Parathyroid adenoma (tissue), 2 donors: ENCODE measurements around the gene DHCR7.

Source experiments
- H2AFZ ChIP-seq: fragments of 300-600 bp; sonication (generic); one replicate; pipeline ENCODE4 v1.7.0; 2017; ENCODE audit warnings: antibody characterized with exemption, mild to moderate bottlenecking
- H3K27ac ChIP-seq: fragments of 300-600 bp; sonication (generic); one replicate; pipeline ENCODE4 v1.7.0; 2017
- H3K27me3 ChIP-seq: fragments of 300-600 bp; sonication (generic); one replicate; pipeline ENCODE4 v1.7.0; 2017; ENCODE audit warnings: low read length; ENCODE audit not compliant: control insufficient read depth, insufficient read depth
- H3K36me3 ChIP-seq: fragments of 300-600 bp; sonication (generic); one replicate; pipeline ENCODE4 v1.7.0; 2017; ENCODE audit warnings: low read length; ENCODE audit not compliant: control insufficient read depth, insufficient read depth
- H3K4me1 ChIP-seq: fragments of 300-600 bp; sonication (generic); one replicate; pipeline ENCODE4 v1.7.0; 2017; ENCODE audit warnings: control low read depth
- H3K4me2 ChIP-seq: fragments of 300-600 bp; sonication (generic); one replicate; pipeline ENCODE4 v1.7.0; 2017; ENCODE audit warnings: low read length
- H3K4me3 ChIP-seq: fragments of 300-600 bp; sonication (generic); one replicate; pipeline ENCODE4 v1.7.0; 2017; ENCODE audit warnings: low read depth, low read length
- H3K79me2 ChIP-seq: fragments of 300-600 bp; sonication (generic); one replicate; pipeline ENCODE4 v1.7.0; 2017; ENCODE audit warnings: control low read depth
- H3K9ac ChIP-seq: fragments of 300-600 bp; sonication (generic); one replicate; pipeline ENCODE4 v1.7.0; 2017; ENCODE audit warnings: mild to moderate bottlenecking
- H3K9me3 ChIP-seq: fragments of 300-600 bp; sonication (generic); one replicate; pipeline ENCODE4 v1.7.0; 2017; ENCODE audit warnings: low read length; ENCODE audit not compliant: control insufficient read depth
- TF ChIP-seq, protein P1 (sequence below): fragments of 300-600 bp; sonication (generic); IDR thresholded peaks from one replicate; pipeline ENCODE4 v1.7.0; 2017; ENCODE audit warnings: antibody characterized with exemption, mild to moderate bottlenecking
- donor health status: primary hyperparathyroidism.

DHCR7 gene

DNA sequence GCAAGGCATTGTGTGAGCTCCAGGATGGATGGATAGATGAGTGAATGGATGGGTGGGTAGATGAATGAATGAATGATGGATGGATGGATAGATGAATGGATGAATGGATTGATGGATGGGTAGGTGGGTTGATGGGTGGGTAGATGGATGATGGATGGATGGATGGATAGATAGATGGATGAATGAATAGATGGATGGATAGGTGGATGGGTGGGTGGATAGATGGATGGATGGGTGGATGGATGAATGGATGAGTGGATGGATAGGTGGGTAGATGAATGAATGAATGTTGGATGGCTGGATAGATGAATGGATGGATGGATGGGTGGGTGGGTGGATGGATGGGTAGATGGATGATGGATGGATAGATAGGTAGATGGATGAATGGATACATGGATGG is 33.5 kb downstream of the DHCR7 start:
- TF ChIP-seq, protein P1, sequence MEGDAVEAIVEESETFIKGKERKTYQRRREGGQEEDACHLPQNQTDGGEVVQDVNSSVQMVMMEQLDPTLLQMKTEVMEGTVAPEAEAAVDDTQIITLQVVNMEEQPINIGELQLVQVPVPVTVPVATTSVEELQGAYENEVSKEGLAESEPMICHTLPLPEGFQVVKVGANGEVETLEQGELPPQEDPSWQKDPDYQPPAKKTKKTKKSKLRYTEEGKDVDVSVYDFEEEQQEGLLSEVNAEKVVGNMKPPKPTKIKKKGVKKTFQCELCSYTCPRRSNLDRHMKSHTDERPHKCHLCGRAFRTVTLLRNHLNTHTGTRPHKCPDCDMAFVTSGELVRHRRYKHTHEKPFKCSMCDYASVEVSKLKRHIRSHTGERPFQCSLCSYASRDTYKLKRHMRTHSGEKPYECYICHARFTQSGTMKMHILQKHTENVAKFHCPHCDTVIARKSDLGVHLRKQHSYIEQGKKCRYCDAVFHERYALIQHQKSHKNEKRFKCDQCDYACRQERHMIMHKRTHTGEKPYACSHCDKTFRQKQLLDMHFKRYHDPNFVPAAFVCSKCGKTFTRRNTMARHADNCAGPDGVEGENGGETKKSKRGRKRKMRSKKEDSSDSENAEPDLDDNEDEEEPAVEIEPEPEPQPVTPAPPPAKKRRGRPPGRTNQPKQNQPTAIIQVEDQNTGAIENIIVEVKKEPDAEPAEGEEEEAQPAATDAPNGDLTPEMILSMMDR = no peak
- H3K4me3 ChIP-seq = no peak overlapping the region

DNA sequence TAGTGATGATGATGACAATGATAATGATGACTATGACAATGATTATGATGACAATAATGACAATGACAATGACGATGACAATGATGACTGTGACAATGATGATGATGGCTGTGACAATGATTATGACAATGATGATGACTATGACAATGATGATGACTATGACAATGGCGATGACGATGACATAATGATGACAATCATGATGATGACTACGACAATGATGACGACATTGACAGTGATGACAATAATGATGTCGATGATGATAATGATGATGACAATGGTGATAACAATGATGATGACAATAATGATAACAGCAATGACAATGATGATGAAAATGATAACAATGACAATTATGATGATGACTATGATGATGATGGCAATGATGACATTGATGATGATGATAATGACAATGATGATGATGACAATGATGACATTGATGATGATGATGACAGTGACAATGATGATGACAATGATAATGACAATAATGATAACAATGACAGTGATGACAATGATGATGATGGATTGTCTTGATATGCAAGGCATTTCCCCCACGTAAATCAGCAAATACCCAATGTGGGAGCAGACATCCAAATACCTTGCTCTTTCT is 37.7 kb downstream of the DHCR7 start:
- no peak overlapping the region for H2AFZ ChIP-seq
- H3K27me3 ChIP-seq = no peaks in the 10 kb centered on the region
- no peak overlapping the region for H3K4me3 ChIP-seq
- TF ChIP-seq, protein P1 = no peak
- no peak overlapping the region for H3K27ac ChIP-seq
- H3K9me3 ChIP-seq = no peaks in the 10 kb centered on the region
- no peak overlapping the region for H3K9ac ChIP-seq
- H3K79me2 ChIP-seq = no peaks in the 10 kb centered on the region
- no peaks in the 10 kb centered on the region for H3K36me3 ChIP-seq
- H3K4me2 ChIP-seq = no peak overlapping the region
- no peaks in the 10 kb centered on the region for H3K4me1 ChIP-seq

More for the DNA sequence above, 33.5 kb downstream of the DHCR7 start:
- Histone ChIP-seq H3K27me3 (no peaks in the 10 kb centered on the region), H3K9ac (no peak overlapping the region), H3K36me3 (no peaks in the 10 kb centered on the region), H3K9me3 (no peaks in the 10 kb centered on the region), H3K4me1 (no peaks in the 10 kb centered on the region), H3K4me2 (no peak overlapping the region), H3K79me2 (no peaks in the 10 kb centered on the region), H3K27ac (no peak overlapping the region), H2AFZ (no peak overlapping the region)

DNA sequence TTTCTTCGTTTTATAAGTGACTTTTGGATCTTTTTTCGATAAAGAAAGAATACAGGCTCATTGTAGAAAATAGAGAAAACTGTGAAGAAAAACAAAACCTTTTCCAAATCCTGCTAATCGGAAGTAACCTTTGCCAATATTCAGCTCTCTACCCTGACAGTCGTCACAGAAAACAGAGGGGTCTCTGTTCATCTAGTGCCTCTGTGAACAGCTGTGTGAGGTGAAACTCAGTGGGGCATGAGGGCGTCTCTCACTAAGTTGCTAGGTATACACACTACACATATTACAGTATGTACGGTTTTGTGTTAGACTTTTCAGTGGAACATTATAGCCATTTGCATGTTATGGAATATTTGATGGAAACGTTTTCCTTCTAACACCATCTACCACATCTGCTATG is 39.4 kb downstream of the DHCR7 start:
- Histone ChIP-seq H2AFZ (no peak overlapping the region), H3K9me3 (no peaks in the 10 kb centered on the region), H3K27ac (no peak overlapping the region), H3K4me1 (no peaks in the 10 kb centered on the region), H3K27me3 (no peaks in the 10 kb centered on the region), H3K4me3 (no peak overlapping the region), H3K36me3 (no peaks in the 10 kb centered on the region), H3K79me2 (no peaks in the 10 kb centered on the region), H3K4me2 (no peak overlapping the region), H3K9ac (no peak overlapping the region)
- TF ChIP-seq, protein P1 = no peak

DNA sequence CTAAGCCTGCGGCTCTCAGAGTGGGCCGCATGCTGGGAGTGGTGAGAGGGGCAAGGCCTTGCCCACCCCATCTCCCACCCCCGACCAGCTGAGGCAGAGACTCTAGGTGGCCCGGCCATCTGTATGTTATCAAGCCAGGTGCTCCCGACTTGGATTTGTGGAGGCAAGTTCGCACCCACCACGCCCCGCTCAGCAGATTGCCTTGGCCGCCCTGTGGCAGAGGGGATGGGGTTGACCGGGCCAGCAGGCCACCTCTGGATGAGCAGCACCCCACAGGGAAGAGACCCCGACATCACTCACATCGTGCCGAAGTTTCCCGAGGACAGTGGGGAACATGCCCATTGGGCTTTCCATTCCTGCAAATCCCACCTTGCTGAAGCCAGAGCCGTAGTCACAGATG is 40.8 kb downstream of the DHCR7 start:
- no peaks in the 10 kb centered on the region for H3K4me1 ChIP-seq
- TF ChIP-seq, protein P1 = no peak
- no peak overlapping the region for H3K9ac ChIP-seq
- no peak overlapping the region for H2AFZ ChIP-seq
- no peaks in the 10 kb centered on the region for H3K9me3 ChIP-seq
- H3K4me2 ChIP-seq = no peak overlapping the region
- no peak overlapping the region for H3K4me3 ChIP-seq
- H3K27me3 ChIP-seq = no peaks in the 10 kb centered on the region
- no peak overlapping the region for H3K27ac ChIP-seq
- H3K36me3 ChIP-seq = no peaks in the 10 kb centered on the region
- no peaks in the 10 kb centered on the region for H3K79me2 ChIP-seq

DNA sequence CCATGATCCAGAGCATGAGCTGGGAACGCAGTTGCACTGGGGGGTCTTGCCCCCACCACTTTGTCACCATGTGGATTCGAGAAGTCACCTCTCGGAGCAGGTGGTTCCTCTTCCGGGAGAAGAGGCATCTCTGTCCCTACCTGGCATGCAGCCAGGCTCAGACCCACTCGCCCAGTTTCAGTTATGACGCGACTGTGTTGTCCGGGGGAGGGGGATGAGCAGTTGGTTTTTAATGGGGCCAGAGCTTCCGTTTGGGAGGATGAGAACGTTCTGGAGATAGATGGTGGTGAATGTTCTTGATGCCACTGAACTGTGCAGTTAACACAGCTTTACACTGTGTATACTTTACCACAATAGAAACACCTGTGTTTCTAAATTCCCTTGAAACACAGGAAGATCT is 41.5 kb downstream of the DHCR7 start:
- TF ChIP-seq, protein P1 = no peak
- Histone ChIP-seq H3K4me2 (no peak overlapping the region), H3K9ac (no peak overlapping the region), H3K79me2 (no peaks in the 10 kb centered on the region), H3K27me3 (no peaks in the 10 kb centered on the region), H3K9me3 (no peaks in the 10 kb centered on the region), H3K4me1 (no peaks in the 10 kb centered on the region), H3K27ac (no peak overlapping the region), H3K4me3 (no peak overlapping the region), H3K36me3 (no peaks in the 10 kb centered on the region), H2AFZ (no peak overlapping the region)
